Endothelial cell of umbilical vein (primary cell): ENCODE measurements around the gene CIP2A. TPM values are rescaled to one million over a fixed set of nuclear protein-coding genes. Genes with fewer than 3 reads are reported as not detected.

Experiments used
- BruUV-seq: library from RNA; stranded (reverse); fragments of 400-500 nt; replicated peaks from 2 replicates; lab custom pipeline; 2021; lab: Mats Ljungman, UMichigan
- CTCF ChIA-PET: fragments of 300-600, 350-600 bp; sonication (Branson Sonifier 250); formaldehyde crosslinking; loops from one replicate; lab custom pipeline; 2021; ENCODE audit warnings: antibody characterized with exemption, inconsistent platforms; lab: Charles Lee
- POLR2A ChIA-PET: fragments of 300-600, 350-600 bp; sonication (Branson Sonifier 250); formaldehyde crosslinking; loops from one replicate; lab custom pipeline; 2021; ENCODE audit warnings: antibody characterized with exemption, inconsistent platforms; lab: Charles Lee
- DNase-seq: peaks from one replicate; pipeline ENCODE4 v3.0.0-alpha.2; 2011; ENCODE audit warnings: low read depth, low spot score
- FAIRE-seq: peaks from 2 replicates; lab custom pipeline; 2011; peaks lifted over from hg19 to GRCh38; lab: Jason Lieb, UNC
- H2AFZ ChIP-seq: 2 replicates; pipeline ENCODE4 v1.6.0; 2012; ENCODE audit warnings: low read depth, low read length, control low read depth, inconsistent platforms
- H3K27ac ChIP-seq: 2 replicates; pipeline ENCODE4 v1.5.1; 2011; ENCODE audit warnings: low read depth, mild to moderate bottlenecking, control low read depth, low read length, moderate library complexity; ENCODE audit not compliant: insufficient read depth
- H3K27me3 ChIP-seq, 2 experiments: 2 replicates each; pipeline versions ENCODE4 v1.6.0 to v1.6.1; 2011; ENCODE audit warnings: low read length in 2 of 2, mixed read lengths in 1 of 2; ENCODE audit not compliant: control insufficient read depth in 2 of 2, insufficient read depth in 2 of 2
- H3K36me3 ChIP-seq, 2 experiments: 2 replicates in 1 of 2; 3 replicates in 1 of 2; pipeline ENCODE4 v1.5.1; 2011; ENCODE audit warnings: low read length in 2 of 2, mild to moderate bottlenecking in 1 of 2, moderate library complexity in 1 of 2; ENCODE audit not compliant: control insufficient read depth in 2 of 2, insufficient read depth in 2 of 2; ENCODE audit errors: extremely low read depth in 1 of 2
- H3K4me1 ChIP-seq: 3 replicates; pipeline ENCODE4 v1.5.1; 2011; ENCODE audit warnings: mild to moderate bottlenecking, low read length; ENCODE audit not compliant: control insufficient read depth, insufficient read depth; ENCODE audit errors: extremely low read depth
- H3K4me2 ChIP-seq: 2 replicates; pipeline ENCODE4 v1.6.1; 2011; ENCODE audit warnings: low read length, control low read depth, mixed read lengths; ENCODE audit not compliant: insufficient read depth
- H3K4me3 ChIP-seq, 3 experiments: fragments of 200-600 bp in 1 of 3; sonication (generic), shearing (Covaris generic) in 1 of 3; replicated peaks in 1 of 3; 2 replicates each; pipeline ENCODE4 v1.5.1; 2011 to 2016; ENCODE audit warnings: control low read depth in 3 of 3, low read length in 3 of 3, mild to moderate bottlenecking in 2 of 3, inconsistent platforms in 1 of 3, low read depth in 1 of 3, moderate library complexity in 1 of 3; ENCODE audit not compliant: insufficient read depth in 1 of 3
- H3K79me2 ChIP-seq: 2 replicates; pipeline ENCODE4 v1.6.0; 2012; ENCODE audit warnings: low read length, inconsistent platforms; ENCODE audit not compliant: control insufficient read depth, insufficient read depth
- H3K9ac ChIP-seq: replicated peaks from 2 replicates; pipeline ENCODE3; 2011; ENCODE audit warnings: low read length, control low read depth; ENCODE audit not compliant: insufficient read depth; ENCODE audit errors: extremely low read depth
- H3K9me1 ChIP-seq: replicated peaks from 3 replicates; pipeline ENCODE4 v1.6.0; 2011; ENCODE audit warnings: mild to moderate bottlenecking, low read length; ENCODE audit not compliant: control insufficient read depth, insufficient read depth; ENCODE audit errors: extremely low read depth
- H3K9me3 ChIP-seq: replicated peaks from 2 replicates; pipeline ENCODE4 v1.5.1; 2012; ENCODE audit warnings: low read length, inconsistent platforms; ENCODE audit not compliant: control insufficient read depth, insufficient read depth
- H4K20me1 ChIP-seq: replicated peaks from 2 replicates; pipeline ENCODE3; 2011; ENCODE audit warnings: mild to moderate bottlenecking, low read length; ENCODE audit not compliant: control insufficient read depth, insufficient read depth; ENCODE audit errors: extremely low read depth
- CTCF ChIP-seq, 2 donors: IDR thresholded peaks; 1 replicate in 1 of 2; 2 replicates in 1 of 2; pipeline ENCODE4 v1.5.1; 2011; ENCODE audit warnings: low read length in 2 of 2, mild to moderate bottlenecking in 2 of 2, moderate library complexity in 2 of 2, control low read depth in 1 of 2, inconsistent platforms in 1 of 2, low read depth in 1 of 2; ENCODE audit not compliant: insufficient read depth in 1 of 2; ENCODE audit errors: extremely low read depth in 1 of 2
- EZH2 ChIP-seq: IDR thresholded peaks from 2 replicates; pipeline ENCODE4 v1.6.1; 2012; ENCODE audit warnings: borderline replicate concordance, low read depth, mild to moderate bottlenecking, moderate library complexity, low read length, inconsistent platforms; ENCODE audit not compliant: severe bottlenecking
- FOS ChIP-seq: IDR thresholded peaks from 2 replicates; pipeline ENCODE4 v1.6.1; 2011; ENCODE audit warnings: mild to moderate bottlenecking, low read length, moderate library complexity, borderline replicate concordance; ENCODE audit not compliant: insufficient read depth
- GATA2 ChIP-seq: IDR thresholded peaks from 2 replicates; pipeline ENCODE4 v1.7.0; 2011; ENCODE audit warnings: low read depth, mild to moderate bottlenecking, moderate library complexity, mixed read lengths, low read length; ENCODE audit not compliant: insufficient read length, insufficient read depth
- JUN ChIP-seq: IDR thresholded peaks from 2 replicates; pipeline ENCODE4 v1.6.1; 2011; ENCODE audit warnings: borderline replicate concordance, low read depth; ENCODE audit not compliant: insufficient read length, insufficient read depth
- MAX ChIP-seq: IDR thresholded peaks from 2 replicates; pipeline ENCODE4 v1.6.1; 2011; ENCODE audit not compliant: insufficient read depth, insufficient read length
- MYC ChIP-seq: IDR thresholded peaks from one replicate; pipeline ENCODE4 v1.6.1; 2011; ENCODE audit warnings: mild to moderate bottlenecking, low read depth, low read length
- POLR2A ChIP-seq: IDR thresholded peaks from 2 replicates; pipeline ENCODE4 v1.6.1; 2012; ENCODE audit warnings: low read depth, mild to moderate bottlenecking, control low read depth, low read length
- POLR2AphosphoS5 ChIP-seq: IDR thresholded peaks from 2 replicates; pipeline ENCODE4 v1.6.1; 2012; ENCODE audit warnings: low read depth, mild to moderate bottlenecking, control low read depth, low read length, moderate library complexity; ENCODE audit not compliant: insufficient read depth
- dilution Hi-C: fragments of 300-500 bp; cut with MboI; formaldehyde crosslinking; loops from one replicate; pipeline ENCODE4 v1.15.0; 2019; ENCODE audit warnings: low sequenced_read_pairs; ENCODE audit not compliant: extremely low pct_ligation_motif_present
- intact Hi-C: fragments of 100-400 bp; cut with micrococcal nuclease; formaldehyde crosslinking; loops from one replicate; pipeline ENCODE4 v1.10.0; 2022
- polyA plus RNA-seq, 4 experiments: library from polyadenylated mRNA; depleted of rRNA in 3 of 4; stranded (reverse) in 3 of 4; unstranded in 1 of 4; fragments of >200 nt; gene quantifications; 2 replicates each; pipeline versions ENCODE4 v1.2.1 to v1.2.3, GENCODE V29; 2011 to 2012; ENCODE audit warnings: missing spikeins in 1 of 4
- total RNA-seq: library from RNA; stranded (reverse); gene quantifications from 2 replicates; pipeline ENCODE4 v1.2.3, GENCODE V29; 2021

The CIP2A gene
- total and polyA plus RNA-seq, 2 donors (not counting 3 experiments of a cell fraction or from before 2014, with no cell fraction given): 9.4 to 33.7 TPM

- Histone ChIP-seq H2AFZ (no peak overlapping the region), H3K79me2 (no peaks in the 10 kb centered on the region), H3K27ac (no peak overlapping the region), H3K4me3 (no peak overlapping the region), H3K9me3 (no peaks in the 10 kb centered on the region), H4K20me1 (no peaks in the 10 kb centered on the region), H3K9ac (no peak overlapping the region), H3K4me1 (no peaks in the 10 kb centered on the region), H3K27me3 (peaks cover 0 to 2% of the 10 kb centered on the region in 2 experiments), H3K4me2 (no peak overlapping the region), H3K9me1 (no peaks in the 10 kb centered on the region), H3K36me3 (no peaks in the 10 kb centered on the region)
- dilution Hi-C loops: no loop called here
- ChIA-PET CTCF (interaction anchor here (1.3 kb wide), 1 partner anchor 12 kb away, joined by 3 read pairs; no protein-coding TSS in a partner anchor), POLR2A (no interaction called here)
- FAIRE-seq (no peak), DNase-seq (no peak)
- TF ChIP-seq MAX (no peak), CTCF (IDR thresholded peaks at IDR 0.05; ENCODE audit: extremely low read depth in 1 of 2, insufficient read depth in 1 of 2, low read depth in 1 of 2, low read length in 2 of 2) (no peak)
- intact Hi-C loops: no loop called here
- BruUV-seq: no TSS peak
These were observed 87.7 kb downstream of the CIP2A start for GRCh38 chr3:108501535-108501934.

- Histone ChIP-seq H3K9me1 (no peaks in the 10 kb centered on the region), H4K20me1 (no peaks in the 10 kb centered on the region), H3K36me3 (no peaks in the 10 kb centered on the region), H3K79me2 (no peaks in the 10 kb centered on the region), H3K9me3 (no peaks in the 10 kb centered on the region), H3K27ac (no peak overlapping the region), H2AFZ (no peak overlapping the region), H3K4me1 (no peaks in the 10 kb centered on the region), H3K4me3 (no peak overlapping the region), H3K9ac (no peak overlapping the region), H3K27me3 (peaks cover 0 to 2% of the 10 kb centered on the region in 2 experiments), H3K4me2 (no peak overlapping the region)
- dilution Hi-C loops: no loop called here
- FAIRE-seq (no peak), DNase-seq (no peak)
- no TSS peak for BruUV-seq
- ChIA-PET POLR2A (no interaction called here), CTCF (interaction anchor here (1.3 to 1.6 kb wide), 3 partner anchors 12 to 317 kb away, joined by 3 read pairs; no protein-coding TSS in a partner anchor)
- TF ChIP-seq POLR2AphosphoS5 (no peak), GATA2 (no peak), FOS (no peak), JUN (no peak), POLR2A (no peak), EZH2 (no peak), MAX (no peak), MYC (no peak), CTCF (IDR thresholded peaks at IDR 0.05; ENCODE audit: extremely low read depth in 1 of 2, insufficient read depth in 1 of 2, low read depth in 1 of 2, low read length in 2 of 2) (no peak)
- intact Hi-C loops: no loop called here
These were observed 88.5 kb downstream of the CIP2A start for GRCh38 chr3:108500728-108501127.
